Neural cell (in vitro differentiated cells): ENCODE results near the gene TPPP.

Experiments
- EP300 ChIP-seq: fragments of 450-650 bp; conservative IDR thresholded peaks from 2 replicates; pipeline ENCODE4 v1.6.1; 2014; ENCODE audit warnings: antibody characterized with exemption, mild to moderate bottlenecking, moderate library complexity; ENCODE audit not compliant: poor library complexity, severe bottlenecking
- EZH2 ChIP-seq: fragments of 200-600, 300-800 bp; shearing (Covaris generic), sonication (generic); IDR thresholded peaks from 2 replicates; pipeline ENCODE4 v1.6.1; 2014; ENCODE audit warnings: antibody characterized with exemption, low read length, borderline replicate concordance, mild to moderate bottlenecking; ENCODE audit not compliant: insufficient read depth, poor library complexity, severe bottlenecking
- MXI1 ChIP-seq: fragments of 450-650 bp; conservative IDR thresholded peaks from 2 replicates; pipeline ENCODE4 v1.6.1; 2014; ENCODE audit warnings: antibody characterized with exemption, mild to moderate bottlenecking; ENCODE audit not compliant: poor library complexity, severe bottlenecking
- POLR2AphosphoS5 ChIP-seq: IDR thresholded peaks from 2 replicates; pipeline ENCODE4 v1.6.1; 2012
- SMC3 ChIP-seq: fragments of 450-650 bp; conservative IDR thresholded peaks from 2 replicates; pipeline ENCODE4 v1.6.1; 2014; ENCODE audit warnings: antibody characterized with exemption, mild to moderate bottlenecking, moderate library complexity; ENCODE audit not compliant: poor library complexity
- TAF1 ChIP-seq: IDR thresholded peaks from 2 replicates; pipeline ENCODE4 v1.6.1; 2012; ENCODE audit warnings: low read depth
- TF ChIP-seq, protein P1 (sequence below): fragments of 450-650 bp; IDR thresholded peaks from 2 replicates; pipeline ENCODE4 v1.5.1; 2014; ENCODE audit warnings: antibody characterized with exemption, mild to moderate bottlenecking, moderate library complexity; ENCODE audit not compliant: poor library complexity, severe bottlenecking
- TF ChIP-seq, protein P2 (sequence below): IDR thresholded peaks from 2 replicates; pipeline ENCODE4 v1.6.1; 2012; ENCODE audit warnings: borderline replicate concordance

DNA sequence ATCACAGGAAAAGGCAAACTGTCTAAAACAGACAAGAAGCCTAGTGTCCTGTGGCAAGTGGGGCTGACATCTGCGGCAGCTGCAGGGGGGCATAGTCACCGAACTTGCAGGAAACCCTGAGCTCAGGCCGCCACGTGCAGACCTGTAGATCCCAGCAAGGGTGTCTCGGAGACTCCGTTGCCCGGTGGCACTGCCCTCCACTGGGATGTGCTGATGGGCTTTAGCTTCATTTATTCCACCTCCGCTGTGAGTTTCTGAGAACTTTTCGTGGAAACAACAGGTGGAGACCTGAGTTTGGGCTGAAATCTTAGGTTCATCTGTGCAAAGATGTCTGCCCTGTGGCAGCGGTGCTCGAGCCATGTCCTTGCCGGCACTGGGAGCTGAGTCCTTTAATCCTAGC is 59.0 kb downstream of the TPPP start:
- TF ChIP-seq, protein P1, sequence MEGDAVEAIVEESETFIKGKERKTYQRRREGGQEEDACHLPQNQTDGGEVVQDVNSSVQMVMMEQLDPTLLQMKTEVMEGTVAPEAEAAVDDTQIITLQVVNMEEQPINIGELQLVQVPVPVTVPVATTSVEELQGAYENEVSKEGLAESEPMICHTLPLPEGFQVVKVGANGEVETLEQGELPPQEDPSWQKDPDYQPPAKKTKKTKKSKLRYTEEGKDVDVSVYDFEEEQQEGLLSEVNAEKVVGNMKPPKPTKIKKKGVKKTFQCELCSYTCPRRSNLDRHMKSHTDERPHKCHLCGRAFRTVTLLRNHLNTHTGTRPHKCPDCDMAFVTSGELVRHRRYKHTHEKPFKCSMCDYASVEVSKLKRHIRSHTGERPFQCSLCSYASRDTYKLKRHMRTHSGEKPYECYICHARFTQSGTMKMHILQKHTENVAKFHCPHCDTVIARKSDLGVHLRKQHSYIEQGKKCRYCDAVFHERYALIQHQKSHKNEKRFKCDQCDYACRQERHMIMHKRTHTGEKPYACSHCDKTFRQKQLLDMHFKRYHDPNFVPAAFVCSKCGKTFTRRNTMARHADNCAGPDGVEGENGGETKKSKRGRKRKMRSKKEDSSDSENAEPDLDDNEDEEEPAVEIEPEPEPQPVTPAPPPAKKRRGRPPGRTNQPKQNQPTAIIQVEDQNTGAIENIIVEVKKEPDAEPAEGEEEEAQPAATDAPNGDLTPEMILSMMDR: no peak
- TF ChIP-seq EZH2: no peak
- no peak for TF ChIP-seq EP300
- no peak for TF ChIP-seq MXI1
- TF ChIP-seq TAF1: no peak
- TF ChIP-seq, protein P2, sequence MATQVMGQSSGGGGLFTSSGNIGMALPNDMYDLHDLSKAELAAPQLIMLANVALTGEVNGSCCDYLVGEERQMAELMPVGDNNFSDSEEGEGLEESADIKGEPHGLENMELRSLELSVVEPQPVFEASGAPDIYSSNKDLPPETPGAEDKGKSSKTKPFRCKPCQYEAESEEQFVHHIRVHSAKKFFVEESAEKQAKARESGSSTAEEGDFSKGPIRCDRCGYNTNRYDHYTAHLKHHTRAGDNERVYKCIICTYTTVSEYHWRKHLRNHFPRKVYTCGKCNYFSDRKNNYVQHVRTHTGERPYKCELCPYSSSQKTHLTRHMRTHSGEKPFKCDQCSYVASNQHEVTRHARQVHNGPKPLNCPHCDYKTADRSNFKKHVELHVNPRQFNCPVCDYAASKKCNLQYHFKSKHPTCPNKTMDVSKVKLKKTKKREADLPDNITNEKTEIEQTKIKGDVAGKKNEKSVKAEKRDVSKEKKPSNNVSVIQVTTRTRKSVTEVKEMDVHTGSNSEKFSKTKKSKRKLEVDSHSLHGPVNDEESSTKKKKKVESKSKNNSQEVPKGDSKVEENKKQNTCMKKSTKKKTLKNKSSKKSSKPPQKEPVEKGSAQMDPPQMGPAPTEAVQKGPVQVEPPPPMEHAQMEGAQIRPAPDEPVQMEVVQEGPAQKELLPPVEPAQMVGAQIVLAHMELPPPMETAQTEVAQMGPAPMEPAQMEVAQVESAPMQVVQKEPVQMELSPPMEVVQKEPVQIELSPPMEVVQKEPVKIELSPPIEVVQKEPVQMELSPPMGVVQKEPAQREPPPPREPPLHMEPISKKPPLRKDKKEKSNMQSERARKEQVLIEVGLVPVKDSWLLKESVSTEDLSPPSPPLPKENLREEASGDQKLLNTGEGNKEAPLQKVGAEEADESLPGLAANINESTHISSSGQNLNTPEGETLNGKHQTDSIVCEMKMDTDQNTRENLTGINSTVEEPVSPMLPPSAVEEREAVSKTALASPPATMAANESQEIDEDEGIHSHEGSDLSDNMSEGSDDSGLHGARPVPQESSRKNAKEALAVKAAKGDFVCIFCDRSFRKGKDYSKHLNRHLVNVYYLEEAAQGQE: no peak
- TF ChIP-seq POLR2AphosphoS5: no peak
- no peak for TF ChIP-seq SMC3
